GM19452 (cell line): ENCODE results near the gene HMGCS1.
A peak's percentile ranks its signal among the peaks of the same experiment; 100 is the strongest.
"Not testable (repeated sequence)": the region's sequence is repeated elsewhere in the genome, so short reads cannot be mapped to it uniquely, and the experiment has no call there.

Experiments
- ATAC-seq: cut with Tn5 transposase; IDR thresholded peaks from one replicate; pipeline ENCODE4 v1.9.1; 2021; ENCODE audit not compliant: unreplicated experiment

The HMGCS1 gene

GRCh38 chr5:43313035-43313853 lies at the start of gene HMGCS1:
TSS of gene HMGCS1 (minus strand) at chr5:43313412. CDS start at chr5:43298965, 14,447 bp downstream.
- ATAC-seq = peak; percentile 92

- no peak for ATAC-seq
Measured at GRCh38 chr5:43358726-43359125, 45.5 kb upstream of the HMGCS1 start.

GRCh38 chr5:43358301-43358700 lies 45.1 kb upstream of the HMGCS1 start:
- no peak for ATAC-seq

GRCh38 chr5:43357878-43358281 lies 44.7 kb upstream of the HMGCS1 start:
- no peak for ATAC-seq

- no peak for ATAC-seq
Measured at GRCh38 chr5:43357067-43357466, 43.9 kb upstream of the HMGCS1 start.

- no peak for ATAC-seq
Measured at GRCh38 chr5:43354774-43355173, 41.6 kb upstream of the HMGCS1 start.

GRCh38 chr5:43353668-43354067 lies 40.5 kb upstream of the HMGCS1 start:
- no peak for ATAC-seq

GRCh38 chr5:43352915-43353314 lies 39.7 kb upstream of the HMGCS1 start:
- ATAC-seq = no peak

GRCh38 chr5:43352131-43352530 lies 38.9 kb upstream of the HMGCS1 start:
- ATAC-seq = no peak

- no peak for ATAC-seq
Measured at GRCh38 chr5:43348861-43349363, 35.7 kb upstream of the HMGCS1 start.

GRCh38 chr5:43348207-43348606 lies 35.0 kb upstream of the HMGCS1 start:
- no peak for ATAC-seq

GRCh38 chr5:43338862-43339261 lies 25.6 kb upstream of the HMGCS1 start:
- ATAC-seq = no peak

GRCh38 chr5:43336159-43336558 lies 22.9 kb upstream of the HMGCS1 start:
- no peak for ATAC-seq

- no peak for ATAC-seq
Measured at GRCh38 chr5:43335681-43336080, 22.5 kb upstream of the HMGCS1 start.

- no peak for ATAC-seq
Measured at GRCh38 chr5:43332401-43332800, 19.2 kb upstream of the HMGCS1 start.

- ATAC-seq = not testable (repeated sequence)
Measured at GRCh38 chr5:43325624-43326023, 12.4 kb upstream of the HMGCS1 start.

GRCh38 chr5:43323488-43323887 lies 10.3 kb upstream of the HMGCS1 start:
- not testable (repeated sequence) for ATAC-seq

GRCh38 chr5:43320846-43321245 lies 7.6 kb upstream of the HMGCS1 start:
- no peak for ATAC-seq

- no peak for ATAC-seq
Measured at GRCh38 chr5:43316421-43316820, 3.2 kb upstream of the HMGCS1 start.

- no peak for ATAC-seq
Measured at GRCh38 chr5:43315682-43316081, 2.5 kb upstream of the HMGCS1 start.

GRCh38 chr5:43315263-43315662 lies 2.1 kb upstream of the HMGCS1 start:
- ATAC-seq = no peak

- no peak for ATAC-seq
Measured at GRCh38 chr5:43314724-43315123, 1.5 kb upstream of the HMGCS1 start.
